Cardiac muscle cell (in vitro differentiated cells and primary cell): ENCODE results near the gene XPO6. TPM values are rescaled to one million over a fixed set of nuclear protein-coding genes. Genes with fewer than 3 reads are reported as not detected.

Experiments
- DNase-seq, 2 donors: peaks; one replicate each; pipeline versions ENCODE4 v3.0.0 to v3.0.0-alpha.2; 2010 to 2017; ENCODE audit warnings: low read depth in 1 of 2, low spot score in 1 of 2
- H3K27ac ChIP-seq: fragments of 200-600 bp; sonication (generic); 2 replicates; pipeline ENCODE4 v1.5.1; 2016
- H3K27me3 ChIP-seq: fragments of 200-600 bp; sonication (generic); 2 replicates; pipeline ENCODE4 v1.6.0; 2016; ENCODE audit warnings: control low read depth
- H3K36me3 ChIP-seq: fragments of 200-600 bp; sonication (generic); 2 replicates; pipeline ENCODE4 v1.5.1; 2016; ENCODE audit warnings: control low read depth
- H3K4me1 ChIP-seq: fragments of 200-600 bp; sonication (generic); 2 replicates; pipeline ENCODE4 v1.8.1; 2017; ENCODE audit warnings: low read depth, mild to moderate bottlenecking, mixed run types
- H3K4me3 ChIP-seq: fragments of 200-600 bp; sonication (generic); 2 replicates; pipeline ENCODE4 v1.5.1; 2016; ENCODE audit warnings: mild to moderate bottlenecking
- H3K9me3 ChIP-seq: fragments of 200-600 bp; sonication (generic); 2 replicates; pipeline ENCODE4 v1.5.1; 2017; ENCODE audit warnings: low read depth, mild to moderate bottlenecking, control low read depth
- CTCF ChIP-seq: IDR thresholded peaks from 2 replicates; pipeline ENCODE4 v1.5.1; 2012; ENCODE audit warnings: low read depth, mild to moderate bottlenecking, low read length
- polyA plus RNA-seq: library from polyadenylated mRNA; unstranded; fragments of >200 nt; fragmentation: Nextera tagmentation; extraction: Ambion mirVana; gene quantifications from 2 replicates; pipeline ENCODE4 v1.2.1, GENCODE V29; 2016
- total RNA-seq: library from RNA; depleted of rRNA; stranded (reverse); fragments of >200 nt; gene quantifications from 2 replicates; pipeline ENCODE4 v1.2.3, GENCODE V29; 2016

XPO6 gene
- total and polyA plus RNA-seq, 2 experiments from 2014 or later = 34.8 to 79.8 TPM

GRCh38 chr16:28082624-28083023 is 129.1 kb downstream of the XPO6 start:
- no peaks in the 10 kb centered on the region for H3K27me3 ChIP-seq
- no peaks in the 10 kb centered on the region for H3K9me3 ChIP-seq
- DNase-seq = no peak
- no peak overlapping the region for H3K27ac ChIP-seq
- H3K4me3 ChIP-seq = no peak overlapping the region
- no peaks in the 10 kb centered on the region for H3K36me3 ChIP-seq
- no peaks in the 10 kb centered on the region for H3K4me1 ChIP-seq
- no peak for TF ChIP-seq CTCF

- Histone ChIP-seq H3K9me3 (no peaks in the 10 kb centered on the region), H3K4me1 (no peaks in the 10 kb centered on the region)
- no peak for DNase-seq
Observed at GRCh38 chr16:28081391-28081968, 130.3 kb downstream of the XPO6 start.

GRCh38 chr16:28078261-28078660 is 133.5 kb downstream of the XPO6 start:
- no peak overlapping the region for H3K27ac ChIP-seq
- no peak for TF ChIP-seq CTCF
- H3K36me3 ChIP-seq = no peaks in the 10 kb centered on the region
- no peaks in the 10 kb centered on the region for H3K9me3 ChIP-seq
- no peak overlapping the region for H3K4me3 ChIP-seq
- no peak for DNase-seq
- no peaks in the 10 kb centered on the region for H3K27me3 ChIP-seq
- no peaks in the 10 kb centered on the region for H3K4me1 ChIP-seq

More at GRCh38 chr16:28081391-28081968, 130.3 kb downstream of the XPO6 start:
- H3K4me3 ChIP-seq = no peak overlapping the region
- no peaks in the 10 kb centered on the region for H3K27me3 ChIP-seq
- no peaks in the 10 kb centered on the region for H3K36me3 ChIP-seq
- TF ChIP-seq CTCF = no peak
- no peak overlapping the region for H3K27ac ChIP-seq

- H3K27ac ChIP-seq = no peak overlapping the region
- no peak for DNase-seq
- peaks cover 9% of the 10 kb centered on the region for H3K27me3 ChIP-seq
- TF ChIP-seq CTCF = no peak
- H3K4me3 ChIP-seq = no peak overlapping the region
- H3K9me3 ChIP-seq = no peaks in the 10 kb centered on the region
- no peaks in the 10 kb centered on the region for H3K36me3 ChIP-seq
- H3K4me1 ChIP-seq = no peaks in the 10 kb centered on the region
Observed at GRCh38 chr16:28073836-28074235, 137.9 kb downstream of the XPO6 start.

GRCh38 chr16:28072087-28072486 is 139.7 kb downstream of the XPO6 start:
- no peak overlapping the region for H3K4me3 ChIP-seq
- H3K27me3 ChIP-seq = peaks cover 9% of the 10 kb centered on the region

More at GRCh38 chr16:28072087-28072486, 139.7 kb downstream of the XPO6 start:
- H3K9me3 ChIP-seq = no peaks in the 10 kb centered on the region
- no peaks in the 10 kb centered on the region for H3K4me1 ChIP-seq
- no peak for TF ChIP-seq CTCF
- DNase-seq = no peak
- H3K36me3 ChIP-seq = no peaks in the 10 kb centered on the region
- H3K27ac ChIP-seq = no peak overlapping the region
